SH-SY5Y (cell line): ENCODE results near the gene CRABP1.

Experiments used
- GATA2 ChIP-seq: IDR thresholded peaks from 2 replicates; pipeline ENCODE4 v1.6.1; 2011; ENCODE audit warnings: mild to moderate bottlenecking, low read depth, low read length
- GATA3 ChIP-seq: IDR thresholded peaks from 2 replicates; pipeline ENCODE4 v1.6.1; 2011; ENCODE audit warnings: low read depth, mild to moderate bottlenecking, low read length, moderate library complexity

The CRABP1 gene

DNA sequence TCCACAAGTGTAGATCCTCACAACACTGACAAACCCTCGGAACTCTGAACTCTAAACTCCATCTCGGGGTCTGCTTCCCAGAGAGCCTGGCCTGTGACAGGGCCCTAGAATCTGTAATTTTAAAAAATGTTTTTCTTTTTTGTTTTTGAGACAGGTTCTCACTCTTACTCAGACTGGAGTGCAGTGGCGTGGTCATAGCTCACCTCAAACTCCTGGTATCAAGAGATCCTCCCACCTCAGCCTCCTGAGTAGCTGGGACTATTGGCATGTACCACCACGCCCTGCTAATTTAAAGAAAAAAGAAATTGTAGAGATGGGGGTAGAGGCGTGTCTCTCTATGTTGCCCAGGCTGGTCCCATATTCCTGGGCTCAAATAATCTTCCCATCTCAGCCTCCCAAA is 26.2 kb downstream of the CRABP1 start:
- TF ChIP-seq GATA3 (no peak), GATA2 (no peak)

DNA sequence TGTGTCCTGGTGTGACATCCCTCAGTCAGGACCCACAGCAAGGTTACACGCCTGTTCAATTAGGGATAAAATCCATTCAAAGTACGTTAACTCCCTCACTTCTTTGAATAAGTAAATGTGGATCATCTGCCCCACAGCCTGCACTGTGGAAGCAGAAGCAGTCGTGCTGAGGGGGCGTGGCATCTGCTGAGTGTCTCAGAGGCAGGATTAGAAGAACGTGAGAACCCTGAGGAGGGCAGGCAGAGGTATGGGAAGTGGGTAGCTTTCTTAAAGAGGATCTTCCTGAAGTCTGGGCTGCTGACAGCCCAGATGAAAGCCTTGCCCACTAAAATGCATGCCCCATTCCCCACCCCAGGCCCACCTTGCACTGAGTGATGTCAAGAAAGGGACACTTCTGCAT is 28.5 kb downstream of the CRABP1 start:
- TF ChIP-seq GATA3 (no peak), GATA2 (no peak)

DNA sequence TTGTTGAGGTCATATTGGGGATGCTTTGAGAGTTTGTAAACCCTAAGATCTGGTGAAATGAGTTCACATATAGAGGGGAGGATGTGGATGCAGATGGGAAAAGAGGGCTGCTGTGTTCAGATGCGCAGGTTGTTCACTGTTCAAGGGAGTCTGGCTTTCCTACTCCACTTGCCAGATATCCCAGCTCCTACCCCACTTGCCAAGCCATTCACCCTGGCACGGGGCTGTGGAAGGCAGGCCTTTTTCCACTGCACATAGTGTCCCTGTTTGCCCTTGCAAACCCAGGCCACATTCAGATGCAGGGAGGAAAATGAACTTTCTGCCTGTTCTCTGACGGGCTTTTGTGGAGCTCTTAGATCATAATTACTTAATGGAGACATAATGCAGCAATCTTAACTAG is 29.0 kb downstream of the CRABP1 start:
- TF ChIP-seq GATA3 (no peak), GATA2 (no peak)

DNA sequence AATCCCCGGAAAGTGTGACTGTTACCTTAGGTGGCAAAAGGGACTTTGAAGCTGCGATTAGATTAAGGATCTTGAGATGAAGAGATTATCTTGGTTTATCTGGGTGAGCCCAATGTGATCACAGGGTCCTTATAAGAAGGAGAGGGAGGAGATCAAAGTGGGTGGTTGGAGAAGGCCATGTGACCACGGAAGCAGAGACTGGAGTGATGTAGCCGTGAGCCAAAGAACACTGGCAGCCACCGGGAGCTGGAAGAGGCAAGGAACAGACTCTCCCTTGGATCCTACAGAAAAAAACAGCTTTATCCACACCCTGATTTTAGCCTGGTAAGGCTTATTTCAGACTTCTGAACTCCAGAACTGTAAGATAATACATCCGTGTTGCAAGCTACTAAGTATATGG is 29.9 kb downstream of the CRABP1 start:
- TF ChIP-seq GATA3 = no peak
- no peak for TF ChIP-seq GATA2

DNA sequence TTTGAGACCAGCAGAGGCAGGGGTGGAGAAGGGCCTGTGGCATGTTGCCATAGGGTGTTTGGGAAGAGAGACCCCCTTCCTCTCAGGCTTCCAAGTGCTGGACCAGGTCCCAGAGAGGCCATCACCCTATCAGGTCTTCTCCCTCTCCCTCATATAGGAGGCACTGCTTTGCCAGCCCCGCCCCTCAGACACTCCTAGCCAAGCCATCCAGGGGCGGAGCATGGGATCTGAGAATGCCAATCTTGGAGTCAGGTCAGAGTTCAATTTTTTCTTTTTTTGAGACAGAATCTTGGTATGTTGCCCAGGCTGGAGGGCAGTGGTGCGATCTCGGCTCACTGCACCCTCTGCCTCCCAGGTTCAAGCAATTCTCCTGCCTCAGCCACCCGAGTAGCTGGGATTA is 32.7 kb downstream of the CRABP1 start:
- TF ChIP-seq GATA3 = no peak
- no peak for TF ChIP-seq GATA2

DNA sequence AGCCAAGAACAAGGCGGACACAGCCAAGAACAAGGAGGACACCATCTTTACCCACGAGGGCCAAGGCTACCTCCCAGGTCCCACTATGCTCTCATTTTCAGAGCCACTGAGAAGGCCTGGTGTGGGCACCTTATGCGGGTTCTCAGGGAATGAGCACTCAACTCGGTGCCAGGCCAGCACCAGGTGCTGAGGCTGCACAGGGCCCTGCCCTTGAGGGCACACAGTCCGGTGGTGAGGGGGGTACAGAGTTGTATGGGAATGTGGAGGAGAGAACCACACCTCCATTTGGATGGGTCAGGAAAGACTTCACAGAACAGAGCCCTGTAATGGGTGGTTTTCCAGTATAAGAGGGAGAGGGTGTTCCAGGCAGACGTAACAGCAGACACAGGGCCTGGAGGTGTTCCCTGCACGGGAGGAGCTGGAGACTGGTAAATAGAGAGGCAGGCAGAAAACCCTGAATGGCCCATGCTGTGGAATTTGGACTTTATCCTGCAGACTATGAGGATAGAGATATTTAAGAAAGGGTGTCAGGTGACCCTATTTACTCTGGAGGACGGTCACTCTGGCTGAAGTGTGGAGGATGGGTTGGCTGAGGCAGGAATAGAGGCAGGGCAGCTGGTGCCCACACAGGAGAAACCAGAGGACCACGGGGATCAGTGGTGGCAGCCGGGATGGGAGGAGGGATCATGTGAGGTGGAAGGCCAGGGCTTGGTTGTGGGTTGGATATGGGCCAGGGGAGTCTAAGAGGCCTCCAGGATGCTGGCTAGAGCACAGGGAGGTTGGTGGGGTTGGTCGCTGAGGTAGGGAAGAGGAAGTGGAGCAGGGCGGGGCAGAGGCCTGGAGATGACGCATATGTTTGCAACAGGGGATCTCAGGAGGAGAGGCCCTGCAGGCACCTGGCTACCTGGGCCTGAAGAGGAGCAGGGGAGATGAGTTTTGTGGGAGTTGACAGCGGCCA is 34.6 kb downstream of the CRABP1 start:
- TF ChIP-seq GATA2 (no peak), GATA3 (no peak)

DNA sequence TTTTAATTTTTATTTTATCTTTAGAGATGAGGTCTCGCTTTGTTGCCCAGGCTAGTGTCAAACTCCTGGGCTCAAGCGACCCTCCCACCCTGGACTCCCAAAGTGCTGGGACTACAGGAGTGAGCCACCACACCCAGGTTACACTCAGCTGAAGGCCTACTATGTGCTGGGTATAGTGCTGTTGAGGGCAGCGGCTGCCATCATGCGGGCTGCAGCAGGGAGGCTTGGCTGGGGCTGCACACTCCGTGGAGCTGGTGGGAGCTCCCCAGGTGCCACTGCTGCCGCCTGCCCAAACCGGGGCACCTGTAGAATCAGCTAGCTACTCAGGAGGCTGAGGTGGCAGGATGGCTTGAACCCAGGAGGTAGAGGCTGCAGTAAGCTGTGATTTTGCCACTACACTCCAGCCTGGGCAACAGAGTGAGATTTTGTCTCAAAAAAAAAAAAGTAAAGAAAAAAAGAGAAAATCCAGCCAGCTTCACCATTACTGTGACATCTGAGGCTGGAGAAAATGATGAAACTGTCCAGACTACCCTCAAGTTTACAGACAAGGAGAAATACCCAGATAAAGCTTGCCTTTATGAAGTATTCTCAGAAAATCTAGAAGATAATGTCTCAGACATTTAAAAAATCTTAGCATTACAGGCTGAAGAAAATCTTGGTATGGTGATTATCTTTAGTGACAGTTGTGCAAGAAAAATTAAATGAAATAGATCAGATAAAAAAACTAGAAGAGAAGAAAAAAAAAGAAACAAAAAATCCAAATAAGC is 42.1 kb downstream of the CRABP1 start:
- TF ChIP-seq GATA2 (no peak), GATA3 (no peak)

DNA sequence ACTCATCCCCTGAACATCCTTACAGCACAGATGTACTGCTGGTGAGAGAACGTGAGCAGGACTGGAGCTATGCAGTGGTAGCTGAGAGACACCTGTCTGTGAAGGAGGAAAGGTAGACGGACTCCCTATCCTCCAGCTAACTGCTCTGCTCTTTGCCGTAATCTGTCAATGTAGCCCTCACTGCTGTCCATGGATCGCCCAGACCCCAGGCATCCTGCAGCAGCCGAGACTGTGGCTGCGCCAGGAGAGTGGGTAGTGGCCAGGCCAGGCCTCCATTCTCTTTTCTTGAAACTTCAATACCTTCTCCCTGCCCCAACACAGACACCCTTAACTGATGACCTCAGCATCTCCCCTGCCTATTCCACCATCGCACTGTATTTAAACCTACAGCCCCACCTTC is 44.5 kb downstream of the CRABP1 start:
- TF ChIP-seq GATA3 = no peak
- TF ChIP-seq GATA2 = no peak

DNA sequence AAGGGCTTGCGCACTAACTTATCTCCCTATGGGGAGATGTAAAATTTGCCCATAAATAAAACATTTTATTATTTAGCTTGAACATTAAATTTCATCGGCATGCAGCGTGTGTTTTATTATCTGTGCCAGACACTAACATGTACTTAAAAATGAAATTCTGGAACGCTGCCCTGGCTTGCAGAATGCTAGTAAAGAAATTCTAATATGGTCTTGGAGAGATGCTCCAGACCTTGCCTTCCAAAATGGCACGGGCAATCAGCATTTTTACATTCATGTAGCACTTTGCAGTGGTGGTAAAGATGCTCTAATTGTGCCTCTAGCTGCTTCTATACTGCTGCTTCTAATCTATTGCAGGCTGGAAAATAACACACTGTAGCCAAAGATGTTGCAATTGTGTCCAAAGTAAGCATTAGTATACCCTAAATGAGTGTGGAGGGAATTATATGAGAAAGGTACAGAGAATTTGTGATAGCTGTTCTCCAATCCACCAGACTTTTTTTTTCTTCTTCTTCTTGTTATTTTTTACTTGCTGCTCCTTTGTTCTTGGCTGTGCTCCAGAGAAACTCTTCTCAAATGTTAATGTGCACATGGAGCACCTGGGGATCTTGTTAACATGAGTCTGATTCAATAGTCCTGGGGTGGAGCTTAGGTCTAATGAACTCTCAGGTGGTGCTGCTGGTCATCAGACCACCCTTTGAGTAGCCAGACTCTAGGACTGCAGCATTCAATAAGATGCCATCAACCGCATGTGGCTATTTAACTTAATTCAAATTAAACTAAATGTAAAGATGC is 47.3 kb downstream of the CRABP1 start:
- TF ChIP-seq GATA2 (no peak), GATA3 (no peak)

DNA sequence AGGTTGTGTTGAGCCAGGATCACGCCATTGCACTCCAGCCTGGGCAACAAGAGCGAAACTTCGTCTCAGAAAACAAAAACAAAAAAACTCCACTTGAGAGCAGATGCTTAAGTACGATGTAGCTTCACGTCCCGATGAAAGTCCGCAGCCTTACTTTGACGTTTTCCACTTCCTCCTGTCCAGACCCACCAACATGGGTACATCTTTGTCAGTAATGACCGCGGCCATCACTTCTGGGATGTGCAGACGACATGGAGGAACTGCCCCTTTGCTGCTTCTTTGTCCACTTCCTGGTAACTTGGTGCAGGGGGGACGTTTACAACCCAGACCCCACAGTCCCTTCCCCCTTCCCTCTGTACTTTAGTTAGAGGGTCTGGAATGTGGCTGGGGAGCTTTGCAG is 48.7 kb downstream of the CRABP1 start:
- TF ChIP-seq GATA2 = no peak

DNA sequence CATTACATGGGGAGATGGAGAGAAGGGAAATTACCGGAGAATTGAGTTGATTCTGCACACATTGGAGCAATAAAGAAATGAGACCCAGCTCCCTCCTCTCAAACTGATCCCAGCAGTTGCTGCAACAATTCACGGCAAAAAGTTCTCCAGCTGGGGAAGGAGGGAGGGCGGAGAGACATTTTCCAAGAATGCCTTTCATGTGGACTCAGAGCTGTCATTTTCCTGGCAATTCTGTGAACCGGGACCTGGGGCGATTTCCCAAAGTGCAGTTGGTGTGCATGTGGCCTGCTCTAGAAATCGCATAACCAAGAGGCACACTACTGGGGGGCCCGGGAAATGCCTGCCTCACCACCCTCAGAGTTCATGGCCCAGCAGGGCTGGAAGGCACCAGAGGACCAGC is 49.2 kb downstream of the CRABP1 start:
- no peak for TF ChIP-seq GATA3
- no peak for TF ChIP-seq GATA2

DNA sequence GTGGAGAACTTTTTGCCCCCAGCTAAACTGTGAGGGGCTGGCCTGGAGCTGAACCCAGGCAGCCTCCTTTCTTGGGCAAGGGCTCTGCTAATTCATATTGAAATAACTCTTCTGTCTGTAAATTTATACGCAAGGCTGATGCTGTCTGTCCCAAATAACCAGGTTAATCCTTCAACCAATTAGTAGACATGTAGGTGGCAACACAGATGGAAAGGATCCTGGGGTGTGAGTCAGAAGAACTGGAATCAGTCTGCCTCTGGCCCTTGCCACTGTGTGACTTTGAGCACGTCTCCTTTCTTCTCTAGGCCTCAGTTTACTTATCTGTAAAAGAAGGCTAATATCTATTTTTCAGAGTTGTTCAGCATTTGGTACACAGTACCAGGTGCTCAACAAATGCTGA is 49.6 kb downstream of the CRABP1 start:
- TF ChIP-seq GATA2 = no peak
- no peak for TF ChIP-seq GATA3

DNA sequence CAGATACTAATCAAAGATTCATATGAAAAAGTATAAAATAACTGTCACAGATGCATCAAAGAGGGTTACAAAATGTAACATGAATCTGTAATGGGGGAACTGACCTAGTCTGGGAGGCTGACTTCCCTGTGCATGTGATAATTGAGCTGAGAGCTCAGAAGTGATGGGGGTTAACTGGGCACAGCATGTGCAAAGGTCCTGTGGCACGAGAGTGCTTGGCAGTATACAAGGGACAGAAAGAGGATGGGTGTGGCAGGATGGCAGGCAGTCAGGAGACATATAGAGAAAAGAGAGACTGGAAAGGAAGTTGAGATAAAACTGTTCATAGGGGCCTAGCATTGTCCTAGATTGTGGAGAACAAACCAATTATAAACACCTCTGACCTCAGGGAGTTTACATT is 50.1 kb downstream of the CRABP1 start:
- TF ChIP-seq GATA2 (no peak), GATA3 (no peak)

DNA sequence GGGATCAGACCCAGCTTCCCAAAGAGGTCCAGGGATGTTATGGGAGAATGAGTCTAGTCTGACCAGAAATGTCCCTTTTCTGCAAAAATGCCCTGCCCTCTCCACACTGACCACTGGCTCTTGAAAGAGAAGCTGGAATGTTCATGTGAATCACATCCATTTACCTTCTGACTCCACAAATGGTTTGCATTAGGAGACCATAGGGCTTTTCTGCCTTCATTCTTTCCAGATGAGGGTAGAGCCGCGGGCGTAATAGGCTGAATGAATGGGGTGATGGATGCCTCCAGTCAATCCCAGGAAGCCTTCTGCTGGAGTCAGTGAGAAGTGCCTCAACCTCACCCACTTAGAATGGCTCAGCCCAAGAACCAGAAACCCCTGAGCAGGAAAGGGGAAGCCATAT is 50.7 kb downstream of the CRABP1 start:
- TF ChIP-seq GATA3 (no peak), GATA2 (no peak)

DNA sequence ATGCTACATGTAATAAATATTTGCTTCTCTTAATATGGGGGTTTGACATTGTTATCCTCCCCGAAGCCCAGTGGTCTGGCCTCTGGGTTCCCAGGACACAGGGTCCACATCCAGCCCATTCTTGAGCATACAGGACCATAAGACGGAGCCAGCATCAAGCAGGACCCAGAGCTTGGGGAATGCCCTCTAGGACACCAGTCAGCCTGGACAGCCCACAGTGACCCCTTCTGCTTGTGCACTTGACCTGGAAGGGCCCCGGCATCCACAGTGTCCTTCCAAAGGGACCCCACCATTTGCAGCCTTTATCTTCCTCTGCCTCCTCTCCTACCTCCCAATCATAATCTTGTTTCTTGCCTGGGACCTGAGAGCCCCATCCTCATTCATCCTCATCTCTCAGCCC is 51.6 kb downstream of the CRABP1 start:
- no peak for TF ChIP-seq GATA3
- no peak for TF ChIP-seq GATA2
